ENCODE measurements around the gene BTK.

- TF ChIP-seq ZBTB11 (CRISPR knock-in tag; IDR thresholded peaks at IDR 0.05), result no peak
- no peak for TF ChIP-seq CTCF (IDR thresholded peaks at IDR 0.05 in 2 of 3, conservative IDR thresholded peaks at IDR 0.05 in 1 of 3; ENCODE audit: insufficient read depth in 2 of 3, low read depth in 1 of 3, low read length in 3 of 3)
Observed at GRCh38 chrX:101385026-101385684, 836 bp downstream of the BTK start.
